Stimulated activated CD8-positive, alpha-beta memory T cell treated with anti-CD3 and anti-CD28 coated beads, Interleukin-4, amount 100 ng/mL, for 24 hours (primary cell): ENCODE results near the gene OR9G1.
"Not testable (repeated sequence)": the region's sequence is repeated elsewhere in the genome, so short reads cannot be mapped to it uniquely, and the experiment has no call there.

Experiments
- DNase-seq: peaks from one replicate; pipeline ENCODE4 v3.0.0-alpha.2; 2020; ENCODE audit warnings: low read depth

Gene OR9G1, protein sequence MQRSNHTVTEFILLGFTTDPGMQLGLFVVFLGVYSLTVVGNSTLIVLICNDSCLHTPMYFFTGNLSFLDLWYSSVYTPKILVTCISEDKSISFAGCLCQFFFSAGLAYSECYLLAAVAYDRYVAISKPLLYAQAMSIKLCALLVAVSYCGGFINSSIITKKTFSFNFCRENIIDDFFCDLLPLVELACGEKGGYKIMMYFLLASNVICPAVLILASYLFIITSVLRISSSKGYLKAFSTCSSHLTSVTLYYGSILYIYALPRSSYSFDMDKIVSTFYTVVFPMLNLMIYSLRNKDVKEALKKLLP

DNA sequence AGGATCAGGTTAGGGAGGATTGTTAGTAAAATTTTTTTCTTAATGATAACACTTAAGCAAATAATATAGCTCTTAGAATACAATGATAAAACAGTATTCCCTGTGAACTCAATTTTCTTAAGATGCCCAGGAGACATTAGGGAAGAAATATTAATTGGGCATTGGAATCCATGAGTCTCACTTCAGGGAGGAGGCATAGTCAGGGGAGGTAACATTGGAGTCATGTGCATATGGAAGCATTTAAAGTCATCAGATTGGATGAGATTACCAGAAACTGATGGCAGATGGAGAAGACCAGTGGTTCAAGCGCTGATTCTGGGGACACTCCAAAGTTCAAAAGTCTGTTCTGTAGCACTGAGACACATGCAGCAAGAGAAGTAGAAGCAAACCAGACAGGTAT lies at the start of gene OR9G1:
OR9G1 (plus strand) TSS at position 301 of the 400 bp plus-strand sequence. CDS start 1,293 bp downstream, outside the sequence.
- no peak for DNase-seq

DNA sequence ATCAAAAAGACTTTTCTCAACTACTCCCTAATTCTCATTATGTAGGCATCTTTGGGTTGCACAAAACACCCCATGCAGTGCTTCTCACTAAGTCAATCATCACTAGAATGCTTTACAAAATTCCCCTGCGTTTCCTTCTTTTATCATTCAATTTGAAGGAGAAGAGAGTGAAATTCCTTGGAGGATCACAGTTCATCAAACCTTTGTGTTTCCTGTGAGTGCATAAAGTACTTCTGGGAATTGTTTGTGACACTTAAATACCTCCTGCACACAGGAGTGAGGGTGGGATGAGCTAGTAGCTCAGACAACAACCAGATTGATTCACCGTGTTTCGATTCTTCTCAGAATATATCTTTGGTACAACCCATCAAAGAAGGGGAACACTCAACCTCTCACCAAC lies 39.1 kb upstream of the OR9G1 start:
- DNase-seq, result no peak

DNA sequence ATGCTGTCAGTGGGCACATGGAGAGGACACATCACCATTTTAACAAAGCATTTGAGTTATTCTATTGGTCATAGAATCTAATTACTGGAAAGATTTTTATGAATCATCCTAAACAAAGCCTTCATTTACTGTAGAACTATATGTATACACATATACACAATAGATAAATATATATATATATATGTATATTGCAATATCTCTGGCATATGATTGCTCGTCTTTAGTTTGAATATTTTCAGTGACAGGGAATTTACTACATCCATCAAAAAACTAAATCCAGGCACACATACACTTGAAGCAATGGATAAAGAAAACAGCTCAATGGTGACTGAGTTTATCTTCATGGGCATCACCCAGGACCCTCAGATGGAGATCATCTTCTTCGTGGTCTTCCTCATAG lies 35.5 kb upstream of the OR9G1 start, which contains the start of gene OR5AR1:
OR5AR1 (plus strand) TSS at position 301 of the 400 bp plus-strand sequence; CDS start at position 301, 0 bp downstream.
- no peak for DNase-seq

DNA sequence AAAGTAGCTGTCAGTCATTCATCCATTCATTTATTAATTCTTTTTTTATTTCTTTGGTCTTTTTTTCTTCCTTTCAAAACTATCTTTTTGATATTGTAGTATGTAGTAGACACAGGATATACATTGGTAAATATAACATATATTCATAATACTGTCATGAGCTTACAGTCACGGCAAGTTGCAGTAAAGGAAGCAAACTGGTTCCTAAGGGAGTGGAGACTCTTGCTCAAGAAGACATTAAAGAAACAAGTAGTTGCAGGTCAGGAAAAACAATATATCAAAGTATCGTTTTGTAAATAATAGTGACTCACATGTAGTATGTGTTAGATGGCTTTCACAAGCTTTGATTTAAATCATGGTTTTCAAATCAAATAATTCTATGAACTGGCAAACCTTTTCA lies 27.9 kb upstream of the OR9G1 start:
- DNase-seq, result no peak

DNA sequence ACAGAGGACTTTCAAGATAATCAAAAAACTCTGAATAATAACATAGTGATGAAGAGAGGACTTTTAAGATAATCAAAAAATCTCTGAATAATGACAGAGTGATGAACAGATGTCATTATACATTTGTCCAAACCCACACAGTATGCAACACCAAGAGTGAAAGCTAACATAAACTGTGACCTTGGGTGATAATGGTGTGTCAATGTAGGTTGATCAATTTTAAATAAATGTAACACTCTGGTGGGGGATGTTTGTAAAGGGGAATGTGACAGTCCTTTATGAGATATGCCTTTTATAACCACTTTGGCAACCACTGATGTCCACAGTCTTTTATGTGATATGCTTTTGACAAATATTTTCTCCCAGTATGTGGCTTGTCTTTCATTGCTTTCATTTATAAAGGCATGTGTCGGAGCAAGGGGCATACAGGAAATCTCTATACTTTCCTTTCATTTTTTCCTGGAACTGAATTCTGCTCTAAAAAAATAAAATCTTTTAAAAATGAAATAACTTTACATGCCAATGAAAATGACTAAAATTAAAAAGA lies 10.3 kb upstream of the OR9G1 start:
- no peak for DNase-seq

DNA sequence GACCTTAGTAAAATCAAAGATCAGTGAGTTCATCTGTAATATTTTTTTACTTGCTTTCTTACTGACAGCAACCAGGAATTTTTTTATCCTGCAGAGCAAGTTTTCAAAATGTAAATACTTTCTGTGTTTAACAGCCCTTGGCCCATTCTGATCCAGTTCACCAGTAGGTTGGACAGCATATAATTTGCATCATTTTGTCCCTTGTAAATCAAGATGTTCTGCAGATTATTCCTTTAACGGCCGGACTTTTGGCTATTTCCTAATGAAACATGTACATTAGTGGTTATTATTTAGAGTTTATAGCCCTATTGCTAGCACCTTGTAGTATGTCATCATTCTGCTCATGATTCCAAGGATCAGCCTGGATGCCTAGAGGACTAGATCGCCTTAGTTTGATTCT lies 7.7 kb upstream of the OR9G1 start:
- not testable (repeated sequence) for DNase-seq

DNA sequence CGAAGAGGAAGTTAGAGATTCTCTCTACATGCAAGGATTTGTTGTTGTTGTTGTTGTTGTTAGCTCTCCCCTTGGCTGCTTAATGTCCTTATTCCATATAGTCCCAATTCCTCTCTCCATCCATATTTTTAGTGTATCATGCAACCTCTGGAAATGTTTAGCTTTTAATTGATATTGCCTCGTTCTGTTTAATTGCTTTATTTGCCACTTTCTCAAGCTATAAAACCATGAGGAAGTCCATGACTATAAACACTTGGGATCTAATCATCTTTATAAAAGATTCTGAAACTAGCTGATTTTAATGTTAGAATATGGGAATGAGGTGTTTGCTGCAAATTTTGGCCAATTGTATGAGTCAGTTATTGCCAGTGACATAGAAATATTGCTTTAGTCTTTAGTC lies 5.5 kb upstream of the OR9G1 start:
- DNase-seq, result no peak

DNA sequence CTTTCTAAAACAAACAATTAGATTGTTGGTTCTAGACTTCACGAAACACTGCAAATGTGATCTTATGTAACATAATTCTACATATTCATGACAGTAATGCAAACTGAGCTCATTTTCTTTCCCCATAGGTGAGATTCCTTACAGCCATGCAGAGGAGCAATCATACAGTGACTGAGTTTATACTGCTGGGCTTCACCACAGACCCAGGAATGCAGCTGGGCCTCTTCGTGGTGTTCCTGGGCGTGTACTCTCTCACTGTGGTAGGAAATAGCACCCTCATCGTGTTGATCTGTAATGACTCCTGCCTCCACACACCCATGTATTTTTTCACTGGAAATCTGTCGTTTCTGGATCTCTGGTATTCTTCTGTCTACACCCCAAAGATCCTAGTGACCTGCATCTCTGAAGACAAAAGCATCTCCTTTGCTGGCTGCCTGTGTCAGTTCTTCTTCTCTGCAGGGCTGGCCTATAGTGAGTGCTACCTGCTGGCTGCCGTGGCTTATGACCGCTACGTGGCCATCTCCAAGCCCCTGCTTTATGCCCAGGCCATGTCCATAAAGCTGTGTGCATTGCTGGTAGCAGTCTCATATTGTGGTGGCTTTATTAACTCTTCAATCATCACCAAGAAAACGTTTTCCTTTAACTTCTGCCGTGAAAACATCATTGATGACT lies 1.5 kb downstream of the OR9G1 start:
- DNase-seq, result no peak

DNA sequence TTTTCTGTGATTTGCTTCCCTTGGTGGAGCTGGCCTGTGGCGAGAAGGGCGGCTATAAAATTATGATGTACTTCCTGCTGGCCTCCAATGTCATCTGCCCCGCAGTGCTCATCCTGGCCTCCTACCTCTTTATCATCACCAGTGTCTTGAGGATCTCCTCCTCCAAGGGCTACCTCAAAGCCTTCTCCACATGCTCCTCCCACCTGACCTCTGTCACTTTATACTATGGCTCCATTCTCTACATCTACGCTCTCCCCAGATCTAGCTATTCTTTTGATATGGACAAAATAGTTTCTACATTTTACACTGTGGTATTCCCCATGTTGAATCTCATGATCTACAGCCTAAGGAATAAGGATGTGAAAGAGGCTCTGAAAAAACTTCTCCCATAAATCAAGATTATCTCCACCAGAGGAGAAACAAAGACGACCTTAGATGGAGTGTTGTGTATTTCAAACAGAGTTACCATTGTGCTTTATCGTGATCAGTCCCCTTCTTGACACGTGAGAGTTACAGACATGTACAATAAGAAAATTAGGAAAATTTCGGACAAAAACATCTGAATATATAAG lies 2.1 kb downstream of the OR9G1 start:
- DNase-seq, result no peak

DNA sequence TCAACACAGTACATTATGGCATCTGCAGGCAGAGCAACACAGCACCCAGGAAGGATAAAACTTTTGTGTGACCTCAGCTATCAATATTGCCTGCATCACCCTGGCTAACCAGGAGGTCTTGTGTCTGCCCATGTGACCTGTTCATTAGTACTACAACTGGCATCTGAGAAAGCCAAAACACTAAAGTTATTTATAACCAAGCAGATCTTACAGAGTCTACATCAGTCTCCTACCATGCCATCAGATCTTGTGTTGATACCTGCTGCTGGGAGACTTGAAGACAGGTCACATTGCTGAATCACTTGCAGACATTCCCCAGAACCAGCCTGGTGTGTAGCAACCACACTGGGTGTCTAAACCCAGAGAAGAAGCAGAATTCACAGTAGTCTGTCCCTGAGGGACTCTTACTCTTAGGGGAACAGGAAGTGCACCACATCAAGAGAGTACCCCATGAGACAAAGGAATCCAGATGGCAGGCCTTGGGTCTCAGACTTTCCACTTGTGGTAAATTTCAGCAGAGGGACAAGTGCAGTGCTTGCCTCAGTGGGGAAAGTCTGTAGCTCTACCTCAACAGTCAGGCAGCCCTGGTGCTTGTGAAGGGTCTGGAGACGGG lies 7.0 kb downstream of the OR9G1 start:
- DNase-seq, result no peak

DNA sequence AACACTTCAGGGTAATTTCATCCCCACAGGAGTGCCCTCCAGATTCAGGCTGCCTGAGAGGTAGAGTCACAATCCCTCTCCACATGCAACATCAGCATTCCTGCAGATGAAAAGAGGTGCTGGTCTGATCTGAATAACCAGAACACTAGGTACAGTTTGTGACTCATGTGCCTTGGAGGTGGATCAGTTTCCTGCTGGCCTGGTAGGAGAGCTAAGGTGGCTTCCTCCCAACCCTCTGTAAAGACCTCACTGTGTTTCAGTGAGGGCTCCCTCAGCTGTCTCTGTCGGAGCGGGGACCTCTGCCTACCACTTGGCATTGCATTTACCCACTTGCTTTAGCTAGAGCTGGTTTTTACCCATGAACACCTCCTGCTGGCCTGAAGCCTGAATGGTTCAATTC lies 7.6 kb downstream of the OR9G1 start:
- DNase-seq, result no peak

DNA sequence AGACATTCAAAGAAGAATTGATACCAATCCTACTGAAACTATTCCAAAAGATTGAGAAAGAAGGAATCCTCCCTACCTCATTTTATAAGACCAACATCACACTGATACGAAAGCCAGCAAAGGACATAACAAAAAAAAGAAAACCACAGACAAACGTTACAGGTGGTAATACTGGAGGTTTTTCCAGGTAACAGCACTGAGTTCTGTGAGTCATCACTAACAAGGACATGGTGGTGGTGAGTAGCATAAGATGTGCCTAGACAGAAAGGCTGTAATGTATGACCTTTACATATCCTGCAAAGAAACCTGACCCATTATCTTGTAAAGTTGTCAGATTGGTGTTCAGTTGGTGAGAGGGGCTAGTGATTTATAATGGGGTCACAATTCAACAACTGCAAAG lies 15.3 kb downstream of the OR9G1 start:
- DNase-seq, result no peak

DNA sequence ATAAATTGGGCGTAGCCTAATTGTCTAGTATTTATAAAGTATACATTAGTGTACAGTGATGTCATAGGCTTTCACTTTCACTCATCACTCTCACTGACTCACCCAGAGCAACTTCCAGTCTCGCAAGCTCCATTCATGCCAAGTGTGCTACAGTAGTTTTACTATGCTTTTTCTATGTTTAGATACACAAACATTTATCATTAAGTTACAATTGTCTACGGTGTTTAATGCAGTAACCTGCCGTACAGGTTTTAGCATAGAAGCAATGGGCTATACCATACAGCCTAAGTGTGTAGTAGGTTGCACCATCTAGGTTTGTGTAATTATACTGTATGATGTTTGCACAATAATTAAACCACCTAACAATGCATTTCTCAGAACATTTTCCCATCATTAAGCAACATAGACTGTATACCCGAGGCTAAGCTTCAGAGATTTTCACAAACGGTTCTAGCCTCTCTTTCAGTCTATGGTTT lies 17.5 kb downstream of the OR9G1 start:
- DNase-seq, result no peak

DNA sequence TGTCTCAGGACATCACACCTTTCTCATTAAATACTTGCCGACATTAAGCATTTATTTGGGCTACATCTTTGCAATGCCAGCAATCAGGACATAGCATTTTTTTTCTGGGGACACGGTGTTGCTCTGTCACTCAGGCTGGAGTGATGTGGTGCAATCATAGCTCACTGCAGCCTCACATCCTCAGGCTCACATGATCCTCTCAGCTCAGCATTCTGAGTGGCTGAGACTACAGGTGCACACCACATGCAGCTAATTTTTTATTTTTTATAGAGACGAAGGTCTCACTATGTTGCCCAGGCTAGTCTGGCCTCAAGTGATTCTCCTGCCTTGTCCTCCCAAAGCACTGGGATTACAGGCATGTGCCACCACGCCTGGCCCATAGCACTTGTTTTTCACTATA lies 21.6 kb downstream of the OR9G1 start:
- DNase-seq, result no peak

DNA sequence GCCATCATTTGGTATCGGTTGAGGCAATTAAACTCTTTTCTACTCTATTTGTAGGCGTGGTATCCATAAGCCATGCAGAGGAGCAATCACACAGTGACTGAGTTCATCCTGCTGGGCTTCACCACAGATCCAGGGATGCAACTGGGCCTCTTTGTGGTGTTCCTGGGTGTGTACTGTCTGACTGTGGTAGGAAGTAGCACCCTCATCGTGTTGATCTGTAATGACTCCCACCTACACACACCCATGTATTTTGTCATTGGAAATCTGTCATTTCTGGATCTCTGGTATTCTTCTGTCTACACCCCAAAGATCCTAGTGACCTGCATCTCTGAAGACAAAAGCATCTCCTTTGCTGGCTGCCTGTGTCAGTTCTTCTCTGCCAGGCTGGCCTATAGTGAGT lies 41.2 kb downstream of the OR9G1 start:
- DNase-seq, result no peak

DNA sequence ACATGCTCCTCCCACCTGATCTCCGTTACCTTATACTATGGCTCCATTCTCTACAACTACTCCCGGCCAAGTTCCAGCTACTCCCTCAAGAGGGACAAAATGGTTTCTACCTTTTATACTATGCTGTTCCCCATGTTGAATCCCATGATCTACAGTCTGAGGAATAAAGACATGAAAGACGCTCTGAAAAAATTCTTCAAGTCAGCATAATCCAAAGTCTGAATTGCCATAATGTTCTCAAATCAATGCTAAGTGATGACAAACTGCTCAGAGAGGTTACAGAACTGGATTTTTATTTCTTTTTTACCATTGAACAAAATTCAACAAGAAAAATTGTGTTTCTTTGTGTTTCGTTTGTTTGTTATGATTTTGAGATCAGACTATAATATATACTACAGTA lies 42.0 kb downstream of the OR9G1 start:
- no peak for DNase-seq

DNA sequence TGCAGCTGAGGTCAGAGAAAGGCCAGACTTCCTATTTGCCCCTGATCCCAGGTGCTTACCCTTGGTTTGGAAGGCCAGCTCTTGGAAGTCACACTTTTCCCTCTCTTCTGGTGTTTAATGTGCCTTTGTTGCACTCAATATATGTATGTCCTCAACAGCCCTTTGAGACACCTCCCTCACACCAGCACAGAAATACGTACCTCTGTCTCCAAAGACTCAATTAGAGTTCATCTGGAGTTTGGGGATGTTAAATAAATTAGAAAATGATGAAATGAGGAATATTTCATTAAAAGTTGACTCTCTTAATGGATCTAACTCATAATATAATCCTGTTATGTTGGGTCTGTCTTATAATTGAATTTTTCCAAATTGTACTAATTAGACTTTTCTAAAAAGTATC lies 49.7 kb downstream of the OR9G1 start, which contains the start of gene OR9G4:
OR9G4 (minus strand) TSS at position 101 of the 400 bp plus-strand sequence. CDS start 4,931 bp downstream, outside the sequence.
- no peak for DNase-seq

DNA sequence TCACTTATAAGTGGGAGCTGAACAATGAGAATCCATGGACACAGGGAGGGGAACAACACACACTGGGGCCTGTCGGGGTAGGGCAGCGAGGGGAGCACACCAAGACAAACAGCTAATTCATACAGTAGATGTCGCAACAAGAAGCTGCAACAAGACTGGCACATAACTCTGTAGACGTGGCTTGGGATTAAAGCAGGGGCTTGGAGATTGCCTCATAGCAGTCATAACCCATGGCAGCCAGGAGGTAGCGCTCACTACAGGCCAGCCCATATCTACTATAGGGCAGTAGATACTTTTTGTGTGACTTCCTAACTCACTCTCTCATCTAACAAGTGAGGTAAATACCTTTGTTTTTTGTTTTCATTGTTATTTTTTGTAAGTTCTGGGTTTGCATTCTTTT lies 51.3 kb downstream of the OR9G1 start:
- DNase-seq, result no peak

DNA sequence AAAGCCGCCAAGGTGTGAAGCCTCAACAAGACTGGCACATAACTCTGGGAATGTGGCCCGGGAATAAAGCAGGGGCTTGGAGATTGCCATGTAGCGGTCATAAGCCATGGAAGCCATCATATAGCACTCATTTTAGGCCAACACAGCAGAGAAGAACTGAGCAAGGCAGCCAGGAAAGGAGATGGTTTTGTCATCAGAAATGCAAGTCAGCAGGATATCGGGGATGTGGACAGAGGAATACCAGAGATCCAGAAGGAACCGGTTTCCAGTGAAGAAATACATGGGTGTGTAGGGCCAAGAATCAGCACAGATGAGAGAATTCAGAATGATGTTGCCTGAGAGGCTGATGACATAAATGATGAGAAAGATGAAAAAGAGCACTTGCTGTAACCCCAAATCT lies 52.6 kb downstream of the OR9G1 start:
- no peak for DNase-seq
